Frontal cortex (tissue), 4 donors: ENCODE measurements around the gene CFAP65. TPM values are rescaled to one million over a fixed set of nuclear protein-coding genes. Genes with fewer than 3 reads are reported as not detected.

Experiments
- DNase-seq, 2 donors: peaks; one replicate each; pipeline ENCODE4 v3.0.0; 2012; ENCODE audit warnings: low spot score in 2 of 2
- FAIRE-seq: peaks from 2 replicates; lab custom pipeline; 2012; peaks lifted over from hg19 to GRCh38; lab: Jason Lieb, UNC
- total RNA-seq: library from RNA; depleted of rRNA; stranded (reverse); fragments of >200 nt; gene quantifications from one replicate; pipeline ENCODE4 v1.2.3, GENCODE V29; 2014
- donor health status: control.
- donor health status: control.
- donor health status: control.

The CFAP65 gene
- total RNA-seq, 1 donor from 2014 or later: 0.82 TPM

GRCh38 chr2:218998414-218999002, 42.8 kb downstream of the CFAP65 start:
- DNase-seq (no peak), FAIRE-seq (no peak)

GRCh38 chr2:218997731-218998130, 43.6 kb downstream of the CFAP65 start:
- FAIRE-seq (no peak), DNase-seq (no peak)

- no peak for DNase-seq
- no peak for FAIRE-seq
Measured at GRCh38 chr2:218996937-218997336, 44.4 kb downstream of the CFAP65 start.

- FAIRE-seq (no peak), DNase-seq (peak; percentile 95 to 99)
Measured at GRCh38 chr2:218995972-218996711, 45.2 kb downstream of the CFAP65 start.

- FAIRE-seq (no peak), DNase-seq (no peak)
Measured at GRCh38 chr2:218995561-218995960, 45.8 kb downstream of the CFAP65 start.

- DNase-seq: peak in 1 of 2 donors; percentile 43
- FAIRE-seq: no peak
Measured at GRCh38 chr2:218993345-218994315, 47.7 kb downstream of the CFAP65 start, which contains the start of gene CRYBA2. Gene CRYBA2 (minus strand): TSS chr2:218993422. CDS start chr2:218993176, 246 bp downstream.

- FAIRE-seq: no peak
Measured at GRCh38 chr2:218992703-218993344, 48.5 kb downstream of the CFAP65 start.

GRCh38 chr2:218992196-218992595, 49.1 kb downstream of the CFAP65 start:
- DNase-seq (peak in 1 of 2 donors; percentile 17), FAIRE-seq (no peak)

More at GRCh38 chr2:218992703-218993344, 48.5 kb downstream of the CFAP65 start:
- DNase-seq: peak in 1 of 2 donors; percentile 24

GRCh38 chr2:218991674-218992168, 49.6 kb downstream of the CFAP65 start:
- no peak for FAIRE-seq
- DNase-seq: peak in 1 of 2 donors; percentile 23

- FAIRE-seq: no peak
Measured at GRCh38 chr2:218990612-218991011, 50.7 kb downstream of the CFAP65 start.

GRCh38 chr2:218990052-218990451, 51.3 kb downstream of the CFAP65 start:
- FAIRE-seq (no peak), DNase-seq (no peak)

More at GRCh38 chr2:218990612-218991011, 50.7 kb downstream of the CFAP65 start:
- DNase-seq: no peak

GRCh38 chr2:218988650-218989049, 52.7 kb downstream of the CFAP65 start:
- DNase-seq (no peak), FAIRE-seq (no peak)

- no peak for FAIRE-seq
- no peak for DNase-seq
Measured at GRCh38 chr2:218988164-218988563, 53.2 kb downstream of the CFAP65 start.

GRCh38 chr2:218986148-218986761, 55.1 kb downstream of the CFAP65 start:
- peak in 1 of 2 donors; percentile 13 for DNase-seq
- no peak for FAIRE-seq

GRCh38 chr2:218985325-218986091, 55.8 kb downstream of the CFAP65 start:
- FAIRE-seq: no peak
- peak in 1 of 2 donors; percentile 15 for DNase-seq

GRCh38 chr2:218985021-218985324, 56.3 kb downstream of the CFAP65 start, which contains the start of gene FEV:
Gene FEV (minus strand): TSS chr2:218985184. CDS start chr2:218985075, 109 bp downstream.
- FAIRE-seq: no peak
- peak in 1 of 2 donors; percentile 17 for DNase-seq

- no peak for FAIRE-seq
- DNase-seq: peak in 1 of 2 donors; percentile 56
Measured at GRCh38 chr2:218984239-218985020, 56.9 kb downstream of the CFAP65 start.

- peak in 1 of 2 donors; percentile 26 for DNase-seq
- no peak for FAIRE-seq
Measured at GRCh38 chr2:218983934-218984238, 57.4 kb downstream of the CFAP65 start.
